Activated CD4-positive, alpha-beta T cell treated with anti-CD3 and anti-CD28 coated beads for 48 hours (primary cell): Measurements from ENCODE around the gene FXYD2.

Experiments
- DNase-seq: peaks from one replicate; pipeline ENCODE4 v3.0.0-alpha.2; 2020

Gene FXYD2

GRCh38 chr11:117834838-117835443, 10.4 kb upstream of the FXYD2 start:
- DNase-seq: no peak

- no peak for DNase-seq
Measured at GRCh38 chr11:117834068-117834810, 9.7 kb upstream of the FXYD2 start.

GRCh38 chr11:117833401-117833891, 8.9 kb upstream of the FXYD2 start:
- DNase-seq: no peak

GRCh38 chr11:117832511-117832910, 8.0 kb upstream of the FXYD2 start:
- DNase-seq: no peak

GRCh38 chr11:117831661-117832415, 7.3 kb upstream of the FXYD2 start:
- DNase-seq: no peak

- peak; percentile 12 for DNase-seq
Measured at GRCh38 chr11:117830674-117831351, 6.3 kb upstream of the FXYD2 start.

GRCh38 chr11:117830072-117830471, 5.5 kb upstream of the FXYD2 start:
- peak; percentile 1 for DNase-seq

GRCh38 chr11:117829369-117829725, 4.8 kb upstream of the FXYD2 start:
- DNase-seq: peak; percentile 1

- peak; percentile 87 for DNase-seq
Measured at GRCh38 chr11:117828611-117829368, 4.2 kb upstream of the FXYD2 start.

GRCh38 chr11:117827521-117828511, 3.3 kb upstream of the FXYD2 start:
- DNase-seq: peak; percentile 14

GRCh38 chr11:117826832-117827231, 2.3 kb upstream of the FXYD2 start:
- DNase-seq: no peak

GRCh38 chr11:117826190-117826570, 1.6 kb upstream of the FXYD2 start:
- DNase-seq: no peak

- no peak for DNase-seq
Measured at GRCh38 chr11:117825538-117826189, 1.1 kb upstream of the FXYD2 start.

- no peak for DNase-seq
Measured at GRCh38 chr11:117823946-117824420, 561 bp downstream of the FXYD2 start.

GRCh38 chr11:117823294-117823945, 1.1 kb downstream of the FXYD2 start:
- peak; percentile 42 for DNase-seq

GRCh38 chr11:117822074-117823033, 2.2 kb downstream of the FXYD2 start:
- DNase-seq: peak; percentile 78

- DNase-seq: no peak
Measured at GRCh38 chr11:117821431-117821830, 3.1 kb downstream of the FXYD2 start.

GRCh38 chr11:117820516-117820915, 4.0 kb downstream of the FXYD2 start:
- no peak for DNase-seq

GRCh38 chr11:117820071-117820470, 4.5 kb downstream of the FXYD2 start:
- no peak for DNase-seq
